Epithelial cell of alveolus of lung (primary cell): Measurements from ENCODE around the gene RGS12. TPM values are rescaled to one million over a fixed set of nuclear protein-coding genes. Genes with fewer than 3 reads are reported as not detected.

Source experiments
- total RNA-seq: library from RNA; depleted of rRNA; stranded (reverse); fragments of >200 nt; gene quantifications from 2 replicates; pipeline ENCODE4 v1.2.1, GENCODE V29; 2015

The RGS12 gene, protein sequence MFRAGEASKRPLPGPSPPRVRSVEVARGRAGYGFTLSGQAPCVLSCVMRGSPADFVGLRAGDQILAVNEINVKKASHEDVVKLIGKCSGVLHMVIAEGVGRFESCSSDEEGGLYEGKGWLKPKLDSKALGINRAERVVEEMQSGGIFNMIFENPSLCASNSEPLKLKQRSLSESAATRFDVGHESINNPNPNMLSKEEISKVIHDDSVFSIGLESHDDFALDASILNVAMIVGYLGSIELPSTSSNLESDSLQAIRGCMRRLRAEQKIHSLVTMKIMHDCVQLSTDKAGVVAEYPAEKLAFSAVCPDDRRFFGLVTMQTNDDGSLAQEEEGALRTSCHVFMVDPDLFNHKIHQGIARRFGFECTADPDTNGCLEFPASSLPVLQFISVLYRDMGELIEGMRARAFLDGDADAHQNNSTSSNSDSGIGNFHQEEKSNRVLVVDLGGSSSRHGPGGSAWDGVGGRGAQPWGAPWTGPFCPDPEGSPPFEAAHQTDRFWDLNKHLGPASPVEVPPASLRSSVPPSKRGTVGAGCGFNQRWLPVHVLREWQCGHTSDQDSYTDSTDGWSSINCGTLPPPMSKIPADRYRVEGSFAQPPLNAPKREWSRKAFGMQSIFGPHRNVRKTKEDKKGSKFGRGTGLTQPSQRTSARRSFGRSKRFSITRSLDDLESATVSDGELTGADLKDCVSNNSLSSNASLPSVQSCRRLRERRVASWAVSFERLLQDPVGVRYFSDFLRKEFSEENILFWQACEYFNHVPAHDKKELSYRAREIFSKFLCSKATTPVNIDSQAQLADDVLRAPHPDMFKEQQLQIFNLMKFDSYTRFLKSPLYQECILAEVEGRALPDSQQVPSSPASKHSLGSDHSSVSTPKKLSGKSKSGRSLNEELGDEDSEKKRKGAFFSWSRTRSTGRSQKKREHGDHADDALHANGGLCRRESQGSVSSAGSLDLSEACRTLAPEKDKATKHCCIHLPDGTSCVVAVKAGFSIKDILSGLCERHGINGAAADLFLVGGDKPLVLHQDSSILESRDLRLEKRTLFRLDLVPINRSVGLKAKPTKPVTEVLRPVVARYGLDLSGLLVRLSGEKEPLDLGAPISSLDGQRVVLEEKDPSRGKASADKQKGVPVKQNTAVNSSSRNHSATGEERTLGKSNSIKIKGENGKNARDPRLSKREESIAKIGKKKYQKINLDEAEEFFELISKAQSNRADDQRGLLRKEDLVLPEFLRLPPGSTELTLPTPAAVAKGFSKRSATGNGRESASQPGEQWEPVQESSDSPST (N-terminal part only)
- total RNA-seq = 12.9 and 18.7 TPM in 2 replicates

GRCh38 chr4:3292571-3293400, at the start of gene RGS12:
RGS12 (plus strand) TSS chr4:3293021; CDS start chr4:3316171, 23,150 bp downstream.

GRCh38 chr4:3248811-3249661, 43.8 kb upstream of the RGS12 start, which contains the start of gene MSANTD1:
MSANTD1 (plus strand) TSS chr4:3249159; CDS start chr4:3249223, 64 bp downstream.

Other genes with a start within 250 kb of the RGS12 start
- not detected in 2 replicates for gene HTT-AS, start 218.5 kb upstream of the RGS12 start, total RNA-seq
- 11.9 and 23.9 TPM in 2 replicates for gene HTT, start 218.3 kb upstream of the RGS12 start, total RNA-seq
- gene MSANTD1, start 43.9 kb upstream of the RGS12 start, total RNA-seq = 0.48 and 0.52 TPM in 2 replicates
- gene HGFAC, start 148.9 kb downstream of the RGS12 start, total RNA-seq = 0.32 TPM in 1 of 2 replicates, not detected in the other
- gene DOK7, start 170.3 kb downstream of the RGS12 start, total RNA-seq = 0.13 and 0.32 TPM in 2 replicates
- 147 and 196 TPM in 2 replicates for gene LRPAP1, start 239.4 kb downstream of the RGS12 start, total RNA-seq